GM04503 (cell line): ENCODE results near the gene ALKBH7.

Experiments
- DNase-seq: peaks from one replicate; pipeline ENCODE4 v3.0.0-alpha.2; 2012; ENCODE audit warnings: low read depth

Gene ALKBH7

GRCh38 chr19:6373096-6373812, 660 bp downstream of the ALKBH7 start:
- peak; percentile 74 for DNase-seq

GRCh38 chr19:6373813-6374108, 1.2 kb downstream of the ALKBH7 start:
- DNase-seq: no peak

GRCh38 chr19:6374161-6374709, 1.6 kb downstream of the ALKBH7 start:
- DNase-seq: no peak

- DNase-seq: no peak
Measured at GRCh38 chr19:6374711-6375410, 2.3 kb downstream of the ALKBH7 start.

- DNase-seq: no peak
Measured at GRCh38 chr19:6375411-6376010, 2.9 kb downstream of the ALKBH7 start, which contains the start of gene PSPN. Gene PSPN, minus strand, starts transcription at chr19:6375933. Its CDS starts 84 bp downstream, at chr19:6375849.

- no peak for DNase-seq
Measured at GRCh38 chr19:6376512-6377190, 4.1 kb downstream of the ALKBH7 start.

GRCh38 chr19:6378041-6378440, 5.4 kb downstream of the ALKBH7 start:
- DNase-seq: peak; percentile 35

- no peak for DNase-seq
Measured at GRCh38 chr19:6378486-6378885, 5.9 kb downstream of the ALKBH7 start.

GRCh38 chr19:6379744-6380143, 7.2 kb downstream of the ALKBH7 start:
- no peak for DNase-seq

GRCh38 chr19:6381030-6381750, 8.6 kb downstream of the ALKBH7 start:
- DNase-seq: no peak

- no peak for DNase-seq
Measured at GRCh38 chr19:6383188-6383587, 10.6 kb downstream of the ALKBH7 start.

- no peak for DNase-seq
Measured at GRCh38 chr19:6384381-6384780, 11.8 kb downstream of the ALKBH7 start.

- DNase-seq: no peak
Measured at GRCh38 chr19:6387372-6387771, 14.8 kb downstream of the ALKBH7 start.

GRCh38 chr19:6392221-6393073, 19.9 kb downstream of the ALKBH7 start:
- no peak for DNase-seq

- DNase-seq: peak; percentile 70
Measured at GRCh38 chr19:6393074-6393982, 20.7 kb downstream of the ALKBH7 start, which contains the start of gene GTF2F1. Gene GTF2F1, minus strand, starts transcription at chr19:6393164. Its CDS starts 169 bp downstream, at chr19:6392995.

GRCh38 chr19:6393983-6394412, 21.4 kb downstream of the ALKBH7 start:
- DNase-seq: no peak

- DNase-seq: no peak
Measured at GRCh38 chr19:6394831-6395230, 22.2 kb downstream of the ALKBH7 start.

- DNase-seq: no peak
Measured at GRCh38 chr19:6396305-6396704, 23.7 kb downstream of the ALKBH7 start.
